ENCODE data around the gene KRT77. TPM values are rescaled to one million over a fixed set of nuclear protein-coding genes. Genes with fewer than 3 reads are reported as not detected.

KRT77 gene
- polyA plus RNA-seq, 1 of the 3 experiments (the other 2 are of a cell fraction) = not detected

GRCh38 chr12:52662093-52662917 lies 41.0 kb downstream of the KRT77 start:
- Histone ChIP-seq H3K4me1 (ENCODE audit: control insufficient read depth in 1 of 2, insufficient read depth in 2 of 2, low read depth in 1 of 2, low read length in 1 of 2) (no peaks in the 10 kb centered on the region), H3K36me3 (replicated peaks in 1 of 2; ENCODE audit: control insufficient read depth in 1 of 2, insufficient read depth in 2 of 2, low read length in 1 of 2) (no peaks in the 10 kb centered on the region), H3F3A (replicated peaks; ENCODE audit: insufficient read depth) (no peaks in the 10 kb centered on the region), H3K27me3 (ENCODE audit: insufficient read depth) (peaks cover 34% of the 10 kb centered on the region; the same call in 1 of the 2 replicates), H3K79me2 (ENCODE audit: insufficient read depth) (no peaks in the 10 kb centered on the region), H3K9me3 (no peaks in the 10 kb centered on the region), H3K4me3 (ENCODE audit: low read depth in 2 of 2, low read length in 1 of 2) (no peak overlapping the region), H3K27ac (ENCODE audit: low read depth in 2 of 2, low read length in 1 of 2) (no peak overlapping the region), H3K9me2 (no peaks in the 10 kb centered on the region), H3K9ac (no peak overlapping the region), H2AFZ (ENCODE audit: low read depth) (no peak overlapping the region), H4K20me1 (ENCODE audit: insufficient read depth) (no peaks in the 10 kb centered on the region), H3K4me2 (no peak overlapping the region)
- DNase-seq = no peak
- ChIA-PET CTCF (interaction anchor here (0.7 kb wide), 1 partner anchor 8 kb away, joined by 3 read pairs; no protein-coding TSS in a partner anchor), POLR2A (no interaction called here)
- TF ChIP-seq, protein P1, sequence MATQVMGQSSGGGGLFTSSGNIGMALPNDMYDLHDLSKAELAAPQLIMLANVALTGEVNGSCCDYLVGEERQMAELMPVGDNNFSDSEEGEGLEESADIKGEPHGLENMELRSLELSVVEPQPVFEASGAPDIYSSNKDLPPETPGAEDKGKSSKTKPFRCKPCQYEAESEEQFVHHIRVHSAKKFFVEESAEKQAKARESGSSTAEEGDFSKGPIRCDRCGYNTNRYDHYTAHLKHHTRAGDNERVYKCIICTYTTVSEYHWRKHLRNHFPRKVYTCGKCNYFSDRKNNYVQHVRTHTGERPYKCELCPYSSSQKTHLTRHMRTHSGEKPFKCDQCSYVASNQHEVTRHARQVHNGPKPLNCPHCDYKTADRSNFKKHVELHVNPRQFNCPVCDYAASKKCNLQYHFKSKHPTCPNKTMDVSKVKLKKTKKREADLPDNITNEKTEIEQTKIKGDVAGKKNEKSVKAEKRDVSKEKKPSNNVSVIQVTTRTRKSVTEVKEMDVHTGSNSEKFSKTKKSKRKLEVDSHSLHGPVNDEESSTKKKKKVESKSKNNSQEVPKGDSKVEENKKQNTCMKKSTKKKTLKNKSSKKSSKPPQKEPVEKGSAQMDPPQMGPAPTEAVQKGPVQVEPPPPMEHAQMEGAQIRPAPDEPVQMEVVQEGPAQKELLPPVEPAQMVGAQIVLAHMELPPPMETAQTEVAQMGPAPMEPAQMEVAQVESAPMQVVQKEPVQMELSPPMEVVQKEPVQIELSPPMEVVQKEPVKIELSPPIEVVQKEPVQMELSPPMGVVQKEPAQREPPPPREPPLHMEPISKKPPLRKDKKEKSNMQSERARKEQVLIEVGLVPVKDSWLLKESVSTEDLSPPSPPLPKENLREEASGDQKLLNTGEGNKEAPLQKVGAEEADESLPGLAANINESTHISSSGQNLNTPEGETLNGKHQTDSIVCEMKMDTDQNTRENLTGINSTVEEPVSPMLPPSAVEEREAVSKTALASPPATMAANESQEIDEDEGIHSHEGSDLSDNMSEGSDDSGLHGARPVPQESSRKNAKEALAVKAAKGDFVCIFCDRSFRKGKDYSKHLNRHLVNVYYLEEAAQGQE (IDR thresholded peaks at IDR 0.05; ENCODE audit: low read depth, low read length) = no peak
- TF ChIP-seq, protein P2, sequence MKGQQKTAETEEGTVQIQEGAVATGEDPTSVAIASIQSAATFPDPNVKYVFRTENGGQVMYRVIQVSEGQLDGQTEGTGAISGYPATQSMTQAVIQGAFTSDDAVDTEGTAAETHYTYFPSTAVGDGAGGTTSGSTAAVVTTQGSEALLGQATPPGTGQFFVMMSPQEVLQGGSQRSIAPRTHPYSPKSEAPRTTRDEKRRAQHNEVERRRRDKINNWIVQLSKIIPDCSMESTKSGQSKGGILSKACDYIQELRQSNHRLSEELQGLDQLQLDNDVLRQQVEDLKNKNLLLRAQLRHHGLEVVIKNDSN (IDR thresholded peaks at IDR 0.05; ENCODE audit: borderline replicate concordance, low read depth) = no peak
- TF ChIP-seq GABPA (IDR thresholded peaks at IDR 0.05; ENCODE audit: low read depth) (no peak), POLR2AphosphoS5 (IDR thresholded peaks at IDR 0.05; ENCODE audit: low read depth, low read length) (no peak), SIN3A (IDR thresholded peaks at IDR 0.05; ENCODE audit: borderline replicate concordance, low read depth, low read length) (no peak), EP300 (IDR thresholded peaks at IDR 0.05; ENCODE audit: borderline replicate concordance in 1 of 2, low read depth in 1 of 2, low read length in 1 of 2) (no peak), TCF12 (IDR thresholded peaks at IDR 0.05) (no peak), USF2 (IDR thresholded peaks at IDR 0.05; ENCODE audit: borderline replicate concordance, low read depth, low read length) (no peak), SMC3 (IDR thresholded peaks at IDR 0.05; ENCODE audit: low read depth, low read length) (no peak), GATA2 (CRISPR knock-in tag; IDR thresholded peaks at IDR 0.05) (no peak), EZH2phosphoT487 (IDR thresholded peaks at IDR 0.05; ENCODE audit: borderline replicate concordance, low read depth) (no peak), FOXJ3 (CRISPR knock-in tag; IDR thresholded peaks at IDR 0.05) (no peak), JUND (IDR thresholded peaks at IDR 0.05) (no peak), MEF2A (IDR thresholded peaks at IDR 0.05; ENCODE audit: borderline replicate concordance, low read depth) (no peak), RFX5 (IDR thresholded peaks at IDR 0.05; ENCODE audit: low read length) (no peak)
- TF ChIP-seq, protein P3, sequence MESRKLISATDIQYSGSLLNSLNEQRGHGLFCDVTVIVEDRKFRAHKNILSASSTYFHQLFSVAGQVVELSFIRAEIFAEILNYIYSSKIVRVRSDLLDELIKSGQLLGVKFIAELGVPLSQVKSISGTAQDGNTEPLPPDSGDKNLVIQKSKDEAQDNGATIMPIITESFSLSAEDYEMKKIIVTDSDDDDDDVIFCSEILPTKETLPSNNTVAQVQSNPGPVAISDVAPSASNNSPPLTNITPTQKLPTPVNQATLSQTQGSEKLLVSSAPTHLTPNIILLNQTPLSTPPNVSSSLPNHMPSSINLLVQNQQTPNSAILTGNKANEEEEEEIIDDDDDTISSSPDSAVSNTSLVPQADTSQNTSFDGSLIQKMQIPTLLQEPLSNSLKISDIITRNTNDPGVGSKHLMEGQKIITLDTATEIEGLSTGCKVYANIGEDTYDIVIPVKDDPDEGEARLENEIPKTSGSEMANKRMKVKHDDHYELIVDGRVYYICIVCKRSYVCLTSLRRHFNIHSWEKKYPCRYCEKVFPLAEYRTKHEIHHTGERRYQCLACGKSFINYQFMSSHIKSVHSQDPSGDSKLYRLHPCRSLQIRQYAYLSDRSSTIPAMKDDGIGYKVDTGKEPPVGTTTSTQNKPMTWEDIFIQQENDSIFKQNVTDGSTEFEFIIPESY (IDR thresholded peaks at IDR 0.05; ENCODE audit: borderline replicate concordance, low read depth) = no peak
- TF ChIP-seq, protein P4, sequence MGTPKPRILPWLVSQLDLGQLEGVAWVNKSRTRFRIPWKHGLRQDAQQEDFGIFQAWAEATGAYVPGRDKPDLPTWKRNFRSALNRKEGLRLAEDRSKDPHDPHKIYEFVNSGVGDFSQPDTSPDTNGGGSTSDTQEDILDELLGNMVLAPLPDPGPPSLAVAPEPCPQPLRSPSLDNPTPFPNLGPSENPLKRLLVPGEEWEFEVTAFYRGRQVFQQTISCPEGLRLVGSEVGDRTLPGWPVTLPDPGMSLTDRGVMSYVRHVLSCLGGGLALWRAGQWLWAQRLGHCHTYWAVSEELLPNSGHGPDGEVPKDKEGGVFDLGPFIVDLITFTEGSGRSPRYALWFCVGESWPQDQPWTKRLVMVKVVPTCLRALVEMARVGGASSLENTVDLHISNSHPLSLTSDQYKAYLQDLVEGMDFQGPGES (IDR thresholded peaks at IDR 0.05; ENCODE audit: low read depth, low read length) = no peak
- 23% methylated on average over 10 of the region's 10 CpGs for WGBS (ENCODE audit: low lambda C conversion rate)

Data from SK-N-SH (cell line).